ENCODE results near the gene ZNF324B. TPM values are rescaled to one million over a fixed set of nuclear protein-coding genes. Genes with fewer than 3 reads are reported as not detected.
A peak's percentile ranks its signal among the peaks of the same experiment; 100 is the strongest.

The ZNF324B gene
- total RNA-seq, 1 donor from 2014 or later: 5.8 TPM

DNA sequence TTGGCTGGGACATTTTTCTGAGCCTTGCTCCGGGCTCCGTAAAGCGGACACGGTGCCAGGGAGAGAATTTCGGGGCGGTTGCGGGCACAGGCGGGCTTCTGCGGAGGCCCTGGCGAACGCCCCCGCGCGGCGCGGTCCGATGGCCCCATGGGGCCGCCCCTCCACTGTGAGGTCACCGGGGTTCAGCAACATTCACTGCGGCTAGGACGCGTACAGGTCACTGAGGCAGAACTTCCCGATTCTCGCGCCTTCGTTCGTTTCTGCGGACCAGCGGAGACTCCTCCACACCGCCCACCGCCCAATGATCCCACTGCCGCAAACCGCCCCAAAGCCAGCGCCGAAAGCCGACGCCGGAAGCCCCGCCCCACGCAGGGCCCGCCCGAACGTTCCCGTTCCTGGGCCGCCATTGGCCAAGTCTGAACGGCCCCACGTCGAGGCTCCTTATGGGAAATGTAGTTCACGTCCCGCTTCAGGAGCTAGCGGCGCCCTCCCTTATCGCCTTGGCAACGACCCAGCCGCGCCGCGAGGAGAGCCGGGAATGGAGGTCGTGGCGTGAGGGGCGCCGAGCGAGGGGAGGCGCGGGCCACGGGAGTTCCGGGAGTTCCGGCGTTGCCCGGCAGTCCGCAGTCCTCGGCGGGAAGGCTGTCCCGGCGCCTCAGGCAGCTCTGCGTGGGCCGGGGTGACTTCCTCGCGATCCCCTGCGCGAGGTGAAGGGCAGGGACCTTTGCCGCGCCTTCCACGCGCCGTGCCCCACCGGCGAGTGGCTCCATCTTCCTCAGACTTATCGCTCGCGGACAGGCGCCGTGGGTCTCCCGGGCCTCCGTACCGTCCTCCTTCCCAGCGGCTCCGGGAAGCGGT lies 43.0 kb upstream of the ZNF324B start, which contains the start of gene ZNF584:
TSS of gene ZNF584 (plus strand) at position 498 of the 858 bp plus-strand sequence. CDS start 499 bp downstream, outside the sequence.
- Histone ChIP-seq H3K36me3 (ENCODE audit: control insufficient read depth, insufficient read depth, low read length) (no peaks in the 10 kb centered on the region), H3K27me3 (ENCODE audit: control insufficient read depth, insufficient read depth, low read length) (no peaks in the 10 kb centered on the region), H3K4me3 (ENCODE audit: low read depth, low read length) (peak within 1 kb of the TSS; percentile 86)
- DNase-seq (ENCODE audit: low read depth): peak; percentile 77
- TF ChIP-seq CTCF (IDR thresholded peaks at IDR 0.05; ENCODE audit: insufficient read depth, low read length, poor library complexity, severe bottlenecking): no peak

- no peak for TF ChIP-seq CTCF (IDR thresholded peaks at IDR 0.05; ENCODE audit: insufficient read depth, low read length, poor library complexity, severe bottlenecking)
- peak overlapping the region; percentile 86 for H3K4me3 ChIP-seq (ENCODE audit: low read depth, low read length)
- DNase-seq (ENCODE audit: low read depth): no peak
- H3K36me3 ChIP-seq (ENCODE audit: control insufficient read depth, insufficient read depth, low read length): no peaks in the 10 kb centered on the region
- H3K27me3 ChIP-seq (ENCODE audit: control insufficient read depth, insufficient read depth, low read length): no peaks in the 10 kb centered on the region
These were observed 42.2 kb upstream of the ZNF324B start for GRCh38 chr19:58409010-58409790.

DNA sequence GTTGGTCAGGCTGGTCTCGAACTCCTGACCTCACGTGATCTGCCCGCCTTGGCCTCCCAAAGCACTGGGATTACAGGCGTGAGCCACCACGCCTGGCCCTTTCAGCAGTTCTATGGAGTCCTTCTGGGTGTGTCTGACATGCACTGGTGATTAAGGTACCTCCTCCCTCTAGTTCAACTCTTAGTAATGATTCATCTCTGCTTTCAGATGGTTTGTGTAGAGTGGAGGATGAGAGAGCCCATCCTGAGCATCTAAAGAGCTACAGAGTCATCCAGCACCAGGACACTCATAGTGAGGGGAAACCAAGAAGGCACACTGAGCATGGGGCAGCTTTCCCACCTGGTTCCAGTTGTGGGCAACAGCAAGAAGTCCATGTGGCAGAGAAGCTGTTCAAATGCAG lies 34.8 kb upstream of the ZNF324B start:
- Histone ChIP-seq H3K27me3 (ENCODE audit: control insufficient read depth, insufficient read depth, low read length) (no peaks in the 10 kb centered on the region), H3K36me3 (ENCODE audit: control insufficient read depth, insufficient read depth, low read length) (peaks cover 7% of the 10 kb centered on the region), H3K4me3 (ENCODE audit: low read depth, low read length) (no peak overlapping the region)
- TF ChIP-seq CTCF (IDR thresholded peaks at IDR 0.05; ENCODE audit: insufficient read depth, low read length, poor library complexity, severe bottlenecking): no peak
- no peak for DNase-seq (ENCODE audit: low read depth)

DNA sequence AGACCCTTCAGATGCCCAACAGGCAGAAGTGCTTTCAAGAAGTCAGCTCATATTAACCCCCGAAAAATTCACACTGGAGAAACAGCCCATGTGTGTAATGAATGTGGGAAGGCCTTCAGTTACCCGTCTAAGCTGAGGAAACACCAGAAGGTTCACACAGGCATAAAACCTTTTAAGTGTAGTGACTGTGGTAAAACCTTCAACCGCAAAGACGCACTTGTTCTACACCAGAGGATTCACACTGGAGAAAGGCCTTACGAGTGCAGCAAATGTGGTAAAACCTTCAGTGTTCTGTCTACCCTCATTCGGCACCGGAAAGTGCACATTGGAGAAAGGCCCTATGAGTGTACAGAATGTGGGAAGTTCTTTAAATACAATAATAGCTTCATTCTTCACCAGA lies 34.4 kb upstream of the ZNF324B start:
- Histone ChIP-seq H3K4me3 (ENCODE audit: low read depth, low read length) (no peak overlapping the region), H3K36me3 (ENCODE audit: control insufficient read depth, insufficient read depth, low read length) (peaks cover 7% of the 10 kb centered on the region), H3K27me3 (ENCODE audit: control insufficient read depth, insufficient read depth, low read length) (no peaks in the 10 kb centered on the region)
- no peak for TF ChIP-seq CTCF (IDR thresholded peaks at IDR 0.05; ENCODE audit: insufficient read depth, low read length, poor library complexity, severe bottlenecking)
- DNase-seq (ENCODE audit: low read depth): no peak

- no peak for DNase-seq (ENCODE audit: low read depth)
- Histone ChIP-seq H3K36me3 (ENCODE audit: control insufficient read depth, insufficient read depth, low read length) (no peaks in the 10 kb centered on the region), H3K4me3 (ENCODE audit: low read depth, low read length) (no peak overlapping the region), H3K27me3 (ENCODE audit: control insufficient read depth, insufficient read depth, low read length) (no peaks in the 10 kb centered on the region)
- TF ChIP-seq CTCF (IDR thresholded peaks at IDR 0.05; ENCODE audit: insufficient read depth, low read length, poor library complexity, severe bottlenecking): no peak
These were observed 22.8 kb upstream of the ZNF324B start for GRCh38 chr19:58428617-58429016.

Data from kidney epithelial cell (primary cell).